LNCaP clone FGC (cell line): ENCODE measurements around the gene CFI.

Experiments
- DNase-seq: peaks from one replicate; pipeline ENCODE4 v3.0.0-alpha.2; 2011; ENCODE audit warnings: low read depth
- H3K4me3 ChIP-seq: 2 replicates; pipeline ENCODE4 v1.5.1; 2011; ENCODE audit warnings: mild to moderate bottlenecking, low read depth, low read length, control low read depth
- TF ChIP-seq, protein P1 (sequence below): IDR thresholded peaks from 2 replicates; pipeline ENCODE4 v1.5.1; 2012; ENCODE audit warnings: mild to moderate bottlenecking; ENCODE audit not compliant: control insufficient read depth, insufficient read depth; ENCODE audit errors: extremely low read depth

The CFI gene

DNA sequence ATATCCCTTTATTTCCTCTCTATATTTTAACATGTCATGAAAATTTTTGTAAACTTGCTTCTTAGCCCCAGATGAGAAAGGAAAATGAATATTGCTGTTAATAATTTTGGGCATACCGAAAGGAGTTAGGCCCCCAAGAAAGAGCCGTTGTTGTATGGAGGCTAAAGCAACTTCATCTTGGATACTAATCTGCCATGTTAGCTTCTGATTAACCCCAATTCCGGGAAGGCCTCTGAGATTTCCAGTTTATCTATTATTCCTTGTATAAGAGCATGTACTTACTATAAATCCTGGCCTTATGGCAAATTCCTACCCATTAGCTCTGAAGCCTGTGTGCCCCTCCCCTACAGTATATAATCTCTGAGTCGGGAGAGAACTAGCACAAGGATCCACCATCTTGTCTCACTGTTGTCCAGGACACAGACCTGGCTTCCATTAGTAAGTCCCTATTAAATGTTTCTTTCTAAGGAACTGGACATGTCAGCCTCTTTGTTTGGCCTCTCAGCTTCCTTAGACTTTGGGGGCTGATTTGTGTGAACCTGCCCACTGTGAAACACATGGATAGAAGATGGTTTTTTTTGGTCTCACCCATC is 51.1 kb downstream of the CFI start:
- TF ChIP-seq, protein P1, sequence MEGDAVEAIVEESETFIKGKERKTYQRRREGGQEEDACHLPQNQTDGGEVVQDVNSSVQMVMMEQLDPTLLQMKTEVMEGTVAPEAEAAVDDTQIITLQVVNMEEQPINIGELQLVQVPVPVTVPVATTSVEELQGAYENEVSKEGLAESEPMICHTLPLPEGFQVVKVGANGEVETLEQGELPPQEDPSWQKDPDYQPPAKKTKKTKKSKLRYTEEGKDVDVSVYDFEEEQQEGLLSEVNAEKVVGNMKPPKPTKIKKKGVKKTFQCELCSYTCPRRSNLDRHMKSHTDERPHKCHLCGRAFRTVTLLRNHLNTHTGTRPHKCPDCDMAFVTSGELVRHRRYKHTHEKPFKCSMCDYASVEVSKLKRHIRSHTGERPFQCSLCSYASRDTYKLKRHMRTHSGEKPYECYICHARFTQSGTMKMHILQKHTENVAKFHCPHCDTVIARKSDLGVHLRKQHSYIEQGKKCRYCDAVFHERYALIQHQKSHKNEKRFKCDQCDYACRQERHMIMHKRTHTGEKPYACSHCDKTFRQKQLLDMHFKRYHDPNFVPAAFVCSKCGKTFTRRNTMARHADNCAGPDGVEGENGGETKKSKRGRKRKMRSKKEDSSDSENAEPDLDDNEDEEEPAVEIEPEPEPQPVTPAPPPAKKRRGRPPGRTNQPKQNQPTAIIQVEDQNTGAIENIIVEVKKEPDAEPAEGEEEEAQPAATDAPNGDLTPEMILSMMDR, result no peak
- H3K4me3 ChIP-seq, result no peak overlapping the region
- no peak for DNase-seq

DNA sequence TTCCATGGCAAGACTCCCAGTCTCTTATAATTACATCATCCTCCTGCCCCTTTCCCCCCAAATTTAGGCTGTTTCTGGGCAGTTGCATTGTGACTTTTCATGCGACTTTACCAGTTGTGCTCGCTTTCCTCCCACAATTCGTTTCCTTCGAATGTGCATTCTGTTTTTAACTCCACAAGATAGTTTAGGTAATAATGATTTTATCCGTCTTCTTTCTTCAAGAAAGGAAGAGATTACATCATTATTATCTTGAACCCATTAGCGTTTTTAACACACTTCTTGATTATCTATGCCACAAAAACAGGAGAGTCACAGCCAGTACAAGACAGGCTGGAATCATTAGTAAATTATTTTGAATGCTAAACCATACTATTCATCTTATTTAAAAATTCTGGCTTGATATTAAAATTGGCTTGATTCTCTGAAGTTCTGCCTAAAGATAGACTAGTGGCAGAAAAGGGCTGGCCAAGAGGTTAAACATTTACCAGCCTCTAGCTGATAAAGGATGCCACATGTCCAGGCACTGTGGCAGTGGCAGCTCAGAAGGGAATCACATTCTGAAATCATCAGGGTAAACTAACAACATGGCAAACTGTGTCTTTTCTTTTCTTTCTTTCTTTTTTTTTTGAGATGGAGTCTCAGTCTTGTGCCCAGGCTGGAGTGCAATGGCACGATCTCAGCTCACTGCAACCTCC is 52.3 kb downstream of the CFI start:
- DNase-seq, result no peak
- TF ChIP-seq, protein P1, result no peak
- H3K4me3 ChIP-seq, result no peak overlapping the region

DNA sequence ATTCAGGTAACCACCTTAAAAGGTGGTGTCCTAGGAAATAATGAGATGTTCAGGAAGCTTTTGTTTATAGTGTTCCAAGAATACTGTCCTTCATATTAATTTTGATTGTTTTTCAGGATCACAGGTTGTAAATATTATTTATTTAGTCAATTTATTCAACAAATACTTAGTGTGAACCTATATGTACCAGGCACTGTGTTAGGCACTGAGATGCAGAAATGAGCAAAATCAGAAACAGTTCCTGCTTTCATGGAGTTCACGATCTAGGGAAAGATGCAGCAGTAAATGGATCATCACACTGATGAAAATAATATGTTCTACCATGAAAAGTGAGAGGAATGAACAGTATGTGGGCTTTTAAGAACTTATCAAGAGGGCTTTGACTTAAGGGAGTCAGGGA is 53.7 kb downstream of the CFI start:
- TF ChIP-seq, protein P1, result no peak
- DNase-seq, result no peak

DNA sequence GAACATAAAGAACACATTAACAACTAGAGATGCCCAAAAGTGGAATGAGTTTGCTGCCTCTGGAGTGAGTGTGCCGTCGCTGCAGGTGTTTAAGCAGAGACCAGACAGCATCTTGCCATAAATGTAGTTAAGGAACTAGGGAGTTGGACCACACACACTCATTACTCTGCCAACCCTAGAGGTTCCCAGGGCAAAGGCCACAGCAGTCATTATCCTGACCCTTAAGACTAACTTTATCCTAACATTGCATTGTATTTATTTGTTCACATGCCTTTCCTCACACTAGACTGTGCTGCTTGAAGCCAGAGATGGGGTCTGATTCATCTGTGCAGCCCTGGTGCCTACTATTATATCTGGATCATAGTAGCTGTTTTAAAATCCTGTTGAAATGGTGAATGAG is 55.1 kb downstream of the CFI start:
- TF ChIP-seq, protein P1, result no peak
- DNase-seq, result no peak
- no peak overlapping the region for H3K4me3 ChIP-seq

More for the DNA sequence above, 53.7 kb downstream of the CFI start:
- no peak overlapping the region for H3K4me3 ChIP-seq

DNA sequence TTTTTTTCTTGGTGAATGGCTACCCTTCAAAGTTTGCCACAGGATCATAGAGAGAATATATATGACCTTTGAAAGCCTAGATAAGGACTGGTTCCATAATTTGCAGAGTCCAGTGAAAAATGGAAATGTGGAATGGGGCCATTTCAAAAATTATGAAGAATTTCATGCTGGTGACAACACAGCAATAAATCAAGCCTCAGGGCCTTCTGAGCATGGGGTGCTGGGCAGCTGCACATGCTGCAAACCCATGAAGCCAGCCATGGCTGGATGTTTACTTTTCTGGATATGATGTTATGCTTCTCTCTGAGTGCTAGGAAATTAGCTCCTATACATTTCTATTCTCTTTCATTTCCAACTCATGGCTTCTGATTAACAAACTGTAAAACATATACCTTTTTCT is 56.0 kb downstream of the CFI start:
- H3K4me3 ChIP-seq, result no peak overlapping the region
- no peak for DNase-seq
- TF ChIP-seq, protein P1, result no peak

DNA sequence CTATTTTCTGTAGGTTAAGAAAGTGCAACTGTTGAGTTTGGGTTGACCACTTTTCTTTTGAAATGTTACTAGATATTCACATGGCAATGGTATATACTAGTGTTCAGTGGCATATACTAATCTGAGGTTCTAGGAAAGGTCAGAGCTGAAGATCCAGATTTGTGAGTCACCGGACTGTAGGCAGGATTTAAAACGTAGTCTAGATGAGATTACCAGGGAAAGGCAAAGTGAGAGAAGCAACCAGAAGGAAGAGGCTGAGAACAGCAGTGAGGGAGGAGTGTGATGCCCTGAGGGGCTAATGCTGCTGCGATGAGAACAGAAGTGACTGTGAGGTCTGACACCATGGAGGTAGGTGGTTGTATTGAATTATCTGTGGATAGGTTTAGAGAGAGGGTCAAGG is 62.3 kb downstream of the CFI start:
- no peak overlapping the region for H3K4me3 ChIP-seq
- no peak for DNase-seq
- TF ChIP-seq, protein P1, result no peak

DNA sequence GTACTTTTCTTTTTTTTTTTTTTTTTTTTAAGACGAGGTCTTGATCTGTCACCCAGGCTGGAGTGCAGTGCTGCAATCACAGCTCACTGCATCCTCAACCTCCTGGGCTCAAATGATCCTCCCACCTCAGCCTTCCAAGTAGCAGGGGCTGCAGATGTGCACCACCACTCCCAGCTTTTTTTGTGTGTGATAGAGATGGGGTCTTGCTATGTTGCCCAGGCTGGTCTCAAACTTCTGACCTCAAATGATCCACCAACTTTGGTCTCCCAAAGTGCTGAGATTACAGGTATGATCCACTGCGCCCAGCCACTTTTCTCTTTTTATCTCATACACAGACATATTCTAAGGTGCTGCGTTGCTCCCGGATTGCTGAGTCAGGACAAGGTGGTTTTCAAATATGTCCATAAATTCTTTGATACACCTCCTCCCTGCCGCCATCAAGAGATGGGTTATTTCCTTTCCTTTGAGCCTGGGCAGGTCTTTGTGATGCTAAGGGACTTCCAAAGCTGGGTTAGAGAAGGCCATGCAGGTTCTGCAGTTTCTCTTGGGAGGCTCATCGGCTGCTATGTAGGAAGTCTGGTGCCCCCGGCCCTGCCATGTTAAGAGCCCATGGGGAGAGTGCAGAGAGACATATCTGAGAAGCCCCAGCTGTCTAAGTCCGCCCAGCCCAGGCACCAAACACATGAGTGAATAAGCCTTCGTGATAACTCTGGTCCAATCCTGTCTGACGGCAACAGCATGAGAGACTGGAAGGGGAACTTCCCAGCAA is 63.5 kb downstream of the CFI start:
- TF ChIP-seq, protein P1, result no peak
- no peak for DNase-seq
- no peak overlapping the region for H3K4me3 ChIP-seq
